GM21447 (cell line): Measurements from ENCODE around the gene PIP4K2B.

ENCODE experiments used
- ATAC-seq: cut with Tn5 transposase; IDR thresholded peaks from one replicate; pipeline ENCODE4 v1.9.1; 2021; ENCODE audit not compliant: unreplicated experiment

PIP4K2B gene

DNA sequence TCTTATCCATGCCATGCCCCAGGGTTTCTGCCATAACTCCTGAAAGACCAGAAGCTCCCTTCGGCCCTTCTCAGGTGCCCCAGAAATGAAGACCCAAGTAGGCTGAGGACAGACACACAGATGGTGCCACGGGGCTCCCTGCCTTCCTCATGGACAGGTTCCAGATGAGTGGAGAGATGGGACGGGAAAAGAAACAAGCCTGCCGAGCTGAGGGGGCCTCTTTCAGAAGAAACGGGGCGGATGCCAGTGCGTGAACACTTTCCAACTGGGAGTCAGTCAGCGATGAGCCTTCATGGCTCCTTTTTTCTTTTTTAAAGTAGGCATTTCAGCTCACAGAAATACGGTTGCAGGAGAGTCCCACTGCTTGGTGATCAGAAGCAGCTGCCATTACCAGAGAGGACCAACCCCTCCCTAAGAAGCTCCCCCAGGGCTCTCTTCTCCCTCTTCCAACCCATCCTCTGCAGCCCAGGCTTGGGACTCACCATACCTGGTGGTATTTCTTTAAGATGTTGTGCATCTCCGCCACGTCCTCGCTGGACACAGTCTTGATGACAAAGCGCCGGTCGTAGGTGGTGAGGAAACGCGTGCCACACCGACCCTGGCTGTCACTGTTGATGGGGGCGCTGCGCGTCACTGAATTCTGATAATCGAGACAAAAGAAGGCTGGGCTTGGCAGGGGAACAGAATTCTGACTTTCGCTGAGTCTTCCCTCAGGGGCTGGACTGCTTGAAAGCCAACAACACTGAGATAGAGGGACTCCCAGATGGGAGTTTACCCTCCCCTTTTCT lies 19.2 kb downstream of the PIP4K2B start:
- no peak for ATAC-seq

DNA sequence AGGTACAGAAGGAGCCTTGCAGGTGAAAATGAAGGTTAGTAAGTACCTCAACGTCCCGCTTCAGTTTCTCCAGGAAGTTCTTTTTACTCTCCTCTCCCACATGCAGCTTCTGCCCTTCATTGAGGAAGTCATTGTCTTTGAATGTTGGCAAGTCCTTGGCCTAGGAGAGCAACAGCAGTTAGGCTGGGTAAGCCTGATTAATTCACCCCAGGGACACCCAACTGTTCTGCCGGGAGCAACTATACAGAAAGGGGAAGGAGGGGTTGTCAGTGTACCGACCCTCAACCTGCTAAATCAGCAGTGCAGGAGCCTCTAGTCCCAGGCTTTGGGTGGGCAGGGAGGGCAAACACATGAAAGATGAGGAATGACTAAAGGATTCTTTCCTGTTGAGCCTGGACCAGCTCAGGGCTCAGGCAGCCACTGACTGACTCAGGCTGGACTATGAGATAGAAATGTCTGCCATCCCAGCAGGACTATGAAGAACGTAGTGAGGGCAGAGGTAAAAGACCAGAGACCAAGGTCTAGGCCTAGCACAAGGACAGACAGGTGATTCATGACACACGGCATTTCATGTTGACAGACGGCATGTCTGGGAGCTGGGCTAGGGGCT lies 21.6 kb downstream of the PIP4K2B start:
- no peak for ATAC-seq

DNA sequence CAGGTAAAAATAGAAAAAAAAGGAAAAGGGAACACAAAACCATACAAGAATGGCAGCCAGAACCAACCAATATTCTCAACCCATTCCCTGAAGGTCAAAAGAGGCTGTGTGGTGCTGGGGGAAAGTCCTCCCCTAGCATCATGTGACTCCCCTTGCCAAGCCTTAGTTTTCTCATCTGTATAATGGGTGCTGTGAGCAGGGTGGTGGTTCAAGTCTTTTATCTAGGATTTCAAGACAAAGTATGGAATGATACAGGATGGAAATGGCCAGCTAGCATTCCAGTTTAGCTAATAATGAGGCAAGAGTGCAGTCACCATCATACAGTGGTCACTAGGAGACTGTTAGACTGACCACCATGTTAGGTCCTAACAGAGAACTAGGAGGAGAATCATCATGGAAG lies 26.1 kb downstream of the PIP4K2B start:
- ATAC-seq, result no peak

DNA sequence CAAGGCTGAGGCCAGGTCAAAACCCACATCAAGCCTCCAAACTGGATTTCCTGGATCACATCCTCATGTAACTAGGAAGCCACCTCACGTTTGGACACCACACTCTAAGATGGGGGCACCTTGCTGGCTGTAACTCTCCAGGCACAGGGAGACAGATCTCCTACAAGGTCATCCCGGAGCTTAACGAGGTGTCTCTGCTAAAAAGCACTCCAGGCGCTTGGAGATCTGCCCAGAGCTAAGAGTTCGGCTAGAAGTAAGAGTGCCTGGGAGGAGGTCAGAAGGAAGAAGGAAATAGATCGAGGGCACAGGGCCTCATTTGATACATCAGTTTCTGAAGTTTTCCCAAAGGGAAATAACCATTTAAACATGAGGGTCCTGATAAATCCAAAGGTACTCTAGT lies 30.9 kb downstream of the PIP4K2B start:
- no peak for ATAC-seq

DNA sequence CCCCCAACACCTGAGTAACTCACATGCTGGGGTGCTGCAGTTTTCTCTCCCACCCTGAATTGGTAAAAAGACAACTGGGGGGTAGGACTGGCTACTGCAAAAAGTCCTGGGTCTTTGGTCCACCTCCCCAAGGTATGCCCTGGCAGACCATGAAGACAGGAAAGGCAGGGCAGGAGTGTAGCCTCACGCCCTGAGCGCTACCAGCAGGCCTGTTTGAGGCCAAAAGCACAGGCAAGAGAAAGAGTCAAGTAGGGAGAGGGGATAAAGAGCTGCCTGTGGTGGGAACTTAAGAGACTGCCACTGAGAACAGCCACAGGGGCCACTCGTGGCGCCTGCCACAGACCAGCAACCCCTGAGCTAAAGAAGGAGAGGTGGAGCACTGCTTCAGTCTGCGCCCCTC lies 33.0 kb downstream of the PIP4K2B start:
- no peak for ATAC-seq

DNA sequence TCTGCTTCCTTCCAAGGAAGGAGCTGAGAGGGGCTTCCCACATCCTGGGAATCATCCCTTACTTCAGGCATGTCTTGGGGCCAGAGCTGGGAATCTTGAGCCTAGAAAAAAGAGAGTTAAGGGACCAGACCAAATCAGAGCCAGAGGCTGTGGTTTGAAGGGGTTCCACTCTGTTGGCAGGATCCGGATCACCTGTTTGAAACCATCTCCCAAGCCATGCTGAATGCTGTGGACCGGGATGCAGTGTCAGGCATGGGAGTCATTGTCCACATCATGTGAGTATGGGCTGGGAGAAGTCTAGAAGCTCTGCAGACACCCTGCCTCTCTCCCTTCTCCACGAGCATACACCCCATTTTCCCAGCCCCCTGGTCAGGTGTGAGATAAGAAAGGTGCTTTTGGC lies 37.1 kb downstream of the PIP4K2B start:
- no peak for ATAC-seq

DNA sequence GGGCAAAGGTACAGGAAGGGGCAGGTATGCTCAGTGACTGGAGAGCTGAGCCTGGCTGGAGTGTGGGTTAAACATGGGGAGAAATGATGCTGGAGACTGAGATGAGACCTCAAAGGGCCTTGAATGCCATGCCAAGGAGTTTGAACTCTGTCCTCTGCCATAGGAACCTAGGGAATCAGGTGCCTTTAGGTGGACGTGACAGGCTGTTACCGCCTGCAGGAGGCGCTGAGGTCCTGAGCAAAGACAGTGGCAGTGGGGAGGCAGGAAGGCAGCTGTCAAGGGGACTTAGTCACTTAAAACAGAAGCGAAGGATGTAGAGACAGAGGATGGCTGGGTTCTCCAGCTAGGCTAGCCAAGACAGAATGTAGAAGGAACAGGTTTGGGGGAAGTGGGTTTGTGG lies 37.7 kb downstream of the PIP4K2B start:
- no peak for ATAC-seq

DNA sequence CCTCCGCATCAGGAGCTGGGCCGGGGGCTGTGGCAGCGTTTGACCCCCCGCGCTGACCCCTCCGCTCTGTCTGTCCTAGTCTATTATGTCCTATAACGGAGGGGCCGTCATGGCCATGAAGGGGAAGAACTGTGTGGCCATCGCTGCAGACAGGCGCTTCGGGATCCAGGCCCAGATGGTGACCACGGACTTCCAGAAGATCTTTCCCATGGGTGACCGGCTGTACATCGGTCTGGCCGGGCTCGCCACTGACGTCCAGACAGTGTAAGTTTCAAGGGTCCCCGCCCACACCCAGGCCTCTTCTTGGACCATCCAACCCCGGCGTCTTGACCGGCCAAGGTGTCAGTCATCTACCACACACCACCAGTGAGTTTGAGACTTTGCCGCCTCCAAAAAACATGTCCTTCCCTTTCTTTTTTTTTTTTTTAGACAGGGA lies 46.3 kb downstream of the PIP4K2B start:
- ATAC-seq, result no peak

DNA sequence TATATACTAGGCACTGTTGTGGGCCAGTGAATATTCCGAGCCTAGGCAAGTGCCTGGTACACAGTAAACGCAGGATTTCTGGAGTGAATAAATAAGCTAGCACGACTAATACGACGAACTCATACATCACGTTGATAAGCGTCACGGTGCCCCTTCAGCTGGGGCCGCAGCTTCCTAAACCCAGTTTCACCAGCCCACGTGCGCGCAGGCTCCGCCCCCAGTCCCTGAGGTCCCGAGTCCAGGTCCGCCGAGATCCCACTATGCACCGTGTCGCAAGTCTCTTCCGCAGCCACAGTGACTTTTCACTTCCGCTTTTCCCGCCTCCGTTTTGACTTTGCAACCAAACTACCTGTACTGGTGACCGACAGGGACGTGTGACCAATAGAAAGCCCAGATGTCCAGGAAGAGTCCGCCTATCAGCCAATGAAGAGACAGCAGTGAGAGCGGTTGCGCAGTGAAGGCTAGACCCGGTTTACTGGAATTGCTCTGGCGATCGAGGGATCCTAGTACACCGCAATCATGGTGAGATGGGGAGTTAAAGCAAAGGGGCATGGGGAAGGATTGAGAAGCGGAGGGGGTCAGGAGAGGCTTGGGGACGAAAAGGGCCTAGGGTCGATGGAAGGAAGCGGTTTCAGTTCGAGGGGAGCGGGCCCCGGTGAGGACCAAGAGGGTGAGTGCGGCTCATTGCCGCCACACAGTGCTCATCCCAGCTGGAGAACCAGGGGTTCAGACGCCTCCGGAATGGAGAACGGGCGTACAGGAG lies 46.9 kb downstream of the PIP4K2B start, which contains the start of gene PSMB3:
Gene PSMB3 (plus strand): TSS at position 434 of the 763 bp plus-strand sequence. CDS start 86 bp downstream, at position 520.
- peak; percentile 68 for ATAC-seq

DNA sequence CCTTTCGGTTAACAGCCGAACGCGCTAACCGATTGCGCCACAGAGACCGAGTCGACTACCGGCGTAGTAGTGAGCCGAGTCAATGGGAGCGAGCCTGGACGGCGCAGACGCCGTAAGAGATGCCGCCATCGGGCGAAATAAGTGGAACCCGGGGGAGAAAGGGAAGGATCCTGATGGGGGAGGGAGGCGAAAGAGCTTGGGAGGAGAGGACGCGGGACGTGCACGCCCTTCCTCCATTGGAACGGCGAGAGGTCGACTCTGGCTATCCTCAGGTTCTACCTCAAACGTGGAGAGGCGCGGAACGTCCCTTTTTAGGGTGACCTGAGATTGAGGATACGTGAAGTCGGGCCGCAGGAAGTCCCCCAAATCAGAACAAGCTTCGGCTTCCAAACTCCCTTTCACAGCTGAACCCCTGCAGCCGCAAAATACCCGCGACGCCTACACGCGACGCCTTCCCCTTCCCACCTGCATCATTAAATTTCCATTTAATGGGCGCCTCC lies 47.5 kb downstream of the PIP4K2B start:
- ATAC-seq, result peak; percentile 18

DNA sequence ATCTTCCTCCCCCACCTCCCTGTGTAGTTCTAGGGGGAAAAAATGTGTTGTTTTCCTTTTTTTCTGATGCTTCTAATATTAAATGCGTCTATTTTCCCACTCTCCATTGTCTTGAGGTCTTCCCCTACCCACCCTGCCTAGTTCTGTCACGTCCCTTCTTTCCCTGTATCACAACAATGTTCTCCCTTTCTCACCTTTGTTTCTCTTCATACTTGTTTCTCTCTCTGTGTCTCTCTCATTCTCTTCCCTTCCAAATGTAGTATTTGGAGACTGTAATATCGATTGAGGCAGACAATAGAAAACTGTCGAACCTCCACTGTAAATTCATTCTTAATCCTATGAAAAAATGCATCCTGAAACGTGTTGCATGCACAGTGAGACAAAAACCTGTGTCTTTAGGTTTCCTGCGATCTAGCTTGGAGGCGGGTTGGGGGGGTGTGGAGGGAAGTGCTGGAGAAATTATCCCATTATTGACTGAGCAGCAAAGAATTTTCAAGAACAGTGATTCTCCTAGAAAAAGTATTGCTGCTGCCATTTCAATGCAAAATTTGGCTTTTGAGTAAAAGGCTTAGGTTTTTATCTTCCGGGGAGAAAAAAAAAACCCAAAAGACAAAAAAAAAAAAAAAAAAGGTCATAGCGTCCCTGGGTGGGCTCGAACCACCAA lies 48.1 kb downstream of the PIP4K2B start:
- no peak for ATAC-seq

DNA sequence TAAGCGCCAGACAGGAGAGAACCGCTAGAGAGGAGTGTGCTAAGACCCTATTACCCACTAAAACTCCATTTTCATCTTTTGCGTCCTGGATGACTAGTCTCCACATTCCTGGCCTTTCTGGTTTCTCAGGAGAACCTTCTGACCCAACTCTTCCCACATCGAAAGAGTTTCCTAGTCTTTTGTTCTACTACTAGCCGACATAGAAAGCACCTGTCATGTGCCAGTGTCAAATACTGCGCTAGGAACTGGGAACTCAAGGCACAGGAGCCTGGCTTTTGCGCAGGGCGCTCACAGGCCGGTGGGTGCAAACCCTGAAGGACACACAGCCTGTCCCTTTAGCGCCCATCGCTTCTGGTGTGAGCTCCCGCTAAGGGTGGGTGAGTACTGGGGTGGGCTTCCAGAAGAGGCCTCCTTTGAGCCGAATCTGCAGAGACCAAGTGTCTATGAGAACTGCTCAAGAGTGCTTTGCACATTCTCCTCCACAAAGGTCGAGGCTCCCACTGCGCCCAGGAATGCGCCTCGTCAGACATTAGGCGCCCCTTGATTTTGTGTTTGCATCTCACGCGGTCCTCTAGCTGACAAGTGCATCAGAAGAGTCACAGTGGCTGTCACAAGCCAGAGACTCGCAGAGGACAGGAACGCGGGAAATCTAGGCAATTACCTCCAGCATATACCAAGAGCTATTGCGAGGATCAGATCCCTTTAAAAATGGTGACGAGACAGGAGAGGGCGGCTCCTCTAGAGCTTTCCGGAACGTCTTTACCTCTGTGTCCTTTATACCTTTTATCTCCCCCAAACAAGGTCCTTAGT lies 48.8 kb downstream of the PIP4K2B start:
- ATAC-seq, result no peak

DNA sequence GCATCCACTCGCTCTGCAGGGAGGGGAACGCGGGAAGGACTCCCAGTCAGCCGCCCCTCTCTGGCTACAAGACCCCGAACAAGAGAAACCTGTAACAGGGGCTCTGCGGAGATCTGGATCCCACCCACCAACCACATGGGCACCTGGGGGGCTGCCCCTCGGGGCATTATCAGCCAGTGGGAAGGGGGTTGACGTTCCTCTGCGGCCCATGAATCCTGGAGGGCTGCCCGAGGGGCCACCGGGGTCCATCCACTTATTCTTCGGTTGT lies 49.4 kb downstream of the PIP4K2B start:
- ATAC-seq, result no peak

DNA sequence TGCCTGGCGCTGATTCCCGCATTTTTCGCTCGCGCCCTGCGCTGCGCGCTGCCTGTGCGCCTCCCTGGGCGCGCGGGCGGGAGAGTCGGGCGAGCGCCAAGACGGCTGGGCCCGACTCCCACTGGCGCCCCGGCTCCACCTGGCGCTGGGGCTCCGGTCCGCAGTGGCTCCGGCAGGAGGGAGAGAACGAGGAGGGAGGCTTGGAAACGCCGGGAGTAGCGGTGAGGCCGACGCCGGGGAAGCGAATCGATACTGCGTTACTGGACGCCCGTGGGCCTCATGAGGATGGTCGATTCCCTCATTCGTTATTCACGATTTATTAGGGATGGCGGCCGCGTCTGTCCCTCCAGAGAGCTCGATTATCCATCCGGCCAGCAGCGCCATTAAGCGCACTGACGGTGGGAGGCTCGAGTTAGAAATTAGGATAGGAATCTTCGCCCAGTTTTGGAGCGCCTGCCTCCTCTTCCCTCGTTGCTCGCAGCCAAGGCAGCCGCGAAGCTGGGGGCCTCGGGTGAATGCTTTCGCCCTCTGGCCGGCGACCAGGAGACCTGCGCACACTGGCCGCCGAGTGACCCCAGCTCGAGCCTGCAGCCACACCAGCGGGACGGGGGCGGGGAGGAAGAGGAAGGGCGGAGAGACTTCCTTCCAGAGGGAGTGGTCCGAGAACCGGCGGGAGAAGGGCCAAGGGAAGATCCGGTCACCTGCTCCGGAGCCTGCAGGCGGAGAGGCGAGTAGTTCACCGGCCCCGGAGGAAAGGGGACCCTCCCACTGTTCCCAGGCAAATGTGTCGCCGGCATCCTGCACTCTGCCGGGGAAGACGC lies 49.9 kb downstream of the PIP4K2B start:
- no peak for ATAC-seq

DNA sequence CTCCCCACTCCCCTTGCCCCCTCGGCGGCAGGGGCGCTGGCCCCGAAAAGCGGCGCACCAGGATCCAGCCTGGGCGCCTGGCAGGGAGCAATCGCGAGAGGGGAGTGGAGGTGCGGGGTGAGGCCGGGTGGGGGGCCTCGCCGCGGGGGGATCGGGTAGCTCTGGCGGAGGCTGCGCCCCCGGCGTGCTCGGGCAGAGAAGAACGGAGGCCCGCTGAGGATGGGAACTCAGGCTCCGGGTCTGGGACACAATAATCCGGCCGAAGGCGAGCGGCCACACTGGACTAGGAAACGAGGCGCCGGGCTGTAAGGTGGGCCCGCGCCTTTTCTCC lies 50.5 kb downstream of the PIP4K2B start:
- no peak for ATAC-seq

DNA sequence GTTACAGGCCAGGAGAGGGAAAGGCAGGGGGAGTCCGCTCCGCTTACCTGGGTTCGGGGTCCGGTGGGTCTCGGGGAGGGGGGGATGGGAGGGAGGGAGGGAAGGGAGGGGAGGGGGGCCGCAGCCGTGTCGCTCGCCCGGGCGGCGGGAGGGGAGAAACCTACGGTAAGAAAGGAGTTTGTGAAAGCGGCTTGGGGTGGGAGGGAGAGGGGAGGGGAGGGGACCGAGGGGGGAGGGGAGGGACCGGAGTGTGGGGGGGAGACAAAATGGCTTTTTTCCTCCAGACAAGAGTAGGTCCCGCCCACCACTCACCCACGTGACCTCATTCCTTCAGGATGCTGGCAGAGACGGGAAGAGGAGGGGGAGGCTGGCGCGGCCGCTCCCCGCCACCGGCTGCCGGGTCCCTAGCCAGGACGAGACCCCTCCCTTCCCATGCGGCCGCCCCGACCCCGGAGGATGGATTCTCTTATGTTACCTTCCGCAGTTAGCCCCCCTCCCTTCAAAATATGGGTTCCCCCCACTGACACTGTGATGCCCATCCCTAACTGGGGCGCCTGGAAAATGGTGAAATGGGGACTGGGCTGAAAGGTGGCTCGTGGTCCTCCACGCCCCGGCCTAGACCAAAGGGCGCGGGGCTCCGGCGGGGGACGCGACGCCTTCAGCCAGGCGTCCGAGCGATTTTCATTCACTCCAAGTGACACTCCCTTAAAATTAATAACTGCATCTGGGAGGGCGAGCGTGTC lies 51.0 kb downstream of the PIP4K2B start, which contains the start of gene PCGF2:
Gene PCGF2 (minus strand): TSS at position 188 of the 743 bp plus-strand sequence. CDS start 7,934 bp downstream, outside the sequence.
- ATAC-seq, result no peak

DNA sequence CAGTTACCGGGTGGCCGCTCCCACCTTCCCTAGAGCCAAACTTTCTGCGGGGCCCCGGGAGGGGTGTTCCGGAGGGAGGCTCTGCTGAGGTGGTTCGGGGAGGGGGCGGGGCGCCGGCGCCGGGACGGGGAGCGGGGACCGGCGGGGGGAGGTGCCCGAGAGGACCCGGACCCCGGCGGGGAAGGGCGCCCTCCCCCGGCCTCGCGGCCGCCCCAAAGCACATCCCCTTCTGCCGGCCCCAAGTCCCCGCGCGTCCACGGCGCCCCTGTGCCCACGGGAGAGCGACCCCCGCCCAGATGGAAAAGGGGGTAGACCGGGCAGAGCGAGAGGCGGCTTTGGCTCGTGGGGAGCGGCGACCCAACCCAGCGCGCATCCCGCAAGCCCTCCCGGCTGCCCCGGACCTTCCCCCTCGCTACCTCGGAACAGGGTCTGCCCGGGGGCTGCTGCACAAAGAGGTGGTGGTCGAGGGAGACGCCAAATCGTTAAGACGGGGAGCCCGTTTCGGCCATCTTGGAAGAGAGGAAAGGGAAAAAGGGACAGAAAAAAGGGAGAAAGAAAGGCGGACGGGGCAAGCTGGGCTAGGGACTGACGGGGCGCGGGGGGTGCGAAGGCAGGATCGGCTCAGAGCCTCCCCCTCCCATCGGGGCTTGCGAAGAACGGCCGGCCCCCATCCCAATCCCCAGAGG lies 51.8 kb downstream of the PIP4K2B start:
- ATAC-seq, result no peak

DNA sequence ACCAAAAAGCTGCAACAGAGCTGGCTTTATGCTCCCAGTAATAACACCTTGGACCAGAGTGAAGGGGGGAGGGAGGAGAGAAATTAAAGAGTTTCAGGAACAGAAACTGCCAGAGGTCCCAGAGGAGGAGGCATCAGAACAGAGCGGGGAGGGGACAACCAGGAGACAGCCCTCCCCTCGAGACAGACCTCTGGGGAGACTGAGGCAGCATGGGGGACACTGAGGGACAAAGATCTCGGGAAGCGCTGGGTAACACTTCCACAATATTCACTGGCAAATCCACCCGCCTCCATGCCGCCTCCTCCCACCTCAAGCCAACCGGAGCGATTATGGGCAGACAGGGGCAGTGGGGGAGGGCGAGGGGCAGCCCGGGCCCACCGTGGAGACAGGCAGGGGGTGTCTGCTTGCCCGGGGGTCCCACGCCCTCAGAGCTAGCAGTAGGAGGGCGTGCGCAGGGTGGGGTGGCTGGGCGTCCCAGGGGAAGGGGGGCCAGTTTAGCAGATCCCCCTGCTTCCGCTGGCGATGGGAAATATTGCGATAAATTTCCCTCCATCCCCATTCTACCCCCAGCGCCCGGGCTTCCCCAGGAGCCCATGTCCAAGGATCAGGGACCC lies 52.4 kb downstream of the PIP4K2B start:
- no peak for ATAC-seq
